OCI-LY3 (cell line): ENCODE results near the gene PLPPR1.

Source experiments
- H2AFZ ChIP-seq: fragments of 200-600, 300-600 bp; shearing (Covaris generic); 2 replicates; pipeline ENCODE4 v1.6.0; 2014; ENCODE audit warnings: antibody characterized with exemption, low read depth, low read length
- H3K27ac ChIP-seq: fragments of 200-600, 300-600 bp; sonication (generic); 2 replicates; pipeline ENCODE4 v1.5.1; 2014; ENCODE audit warnings: mild to moderate bottlenecking, low read length, moderate library complexity, mixed read lengths
- H3K27me3 ChIP-seq: fragments of 200-600, 300-600 bp; sonication (generic); 2 replicates; pipeline ENCODE4 v1.6.1; 2014; ENCODE audit warnings: low read depth, low read length, mixed read lengths
- H3K36me3 ChIP-seq: fragments of 200-600, 300-600 bp; sonication (generic); replicated peaks from 2 replicates; pipeline ENCODE3; 2014; ENCODE audit warnings: low read depth, low read length, mixed read lengths
- H3K4me1 ChIP-seq: fragments of 300-600, 200-600 bp; sonication (generic); 2 replicates; pipeline ENCODE4 v1.6.1; 2014; ENCODE audit warnings: low read length, mixed read lengths
- H3K4me2 ChIP-seq: fragments of 200-600, 300-600 bp; sonication (generic); 2 replicates; pipeline ENCODE4 v1.6.1; 2014; ENCODE audit warnings: low read length, mixed read lengths
- H3K4me3 ChIP-seq: fragments of 300-600, 200-600 bp; sonication (generic); 2 replicates; pipeline ENCODE4 v1.5.1; 2014; ENCODE audit warnings: antibody characterized with exemption, mild to moderate bottlenecking, low read length, moderate library complexity
- H3K79me2 ChIP-seq: fragments of 300-600, 200-600 bp; shearing (Covaris generic); 2 replicates; pipeline ENCODE4 v1.6.1; 2014; ENCODE audit warnings: mild to moderate bottlenecking, low read length, mixed read lengths
- H3K9ac ChIP-seq: fragments of 300-600, 200-600 bp; shearing (Covaris generic); 2 replicates; pipeline ENCODE4 v1.6.0; 2014; ENCODE audit warnings: mild to moderate bottlenecking, low read length, moderate library complexity
- H3K9me3 ChIP-seq: fragments of 200-600, 300-600 bp; shearing (Covaris generic); 2 replicates; pipeline ENCODE4 v1.6.1; 2014; ENCODE audit warnings: low read length, mixed read lengths; ENCODE audit not compliant: insufficient read depth
- H4K20me1 ChIP-seq: fragments of 200-600, 300-600 bp; sonication (generic); 2 replicates; pipeline ENCODE4 v1.6.1; 2016; ENCODE audit warnings: low read length, mixed read lengths; ENCODE audit not compliant: insufficient read depth
- CTCF ChIP-seq: fragments of 200-600, 300-600 bp; sonication (generic); IDR thresholded peaks from 2 replicates; pipeline ENCODE4 v1.5.1; 2014; ENCODE audit warnings: antibody characterized with exemption, low read length, low read depth
- EZH2phosphoT487 ChIP-seq: fragments of 200-600 bp; shearing (Covaris generic); IDR thresholded peaks from 2 replicates; pipeline ENCODE4 v1.6.1; 2018; ENCODE audit warnings: antibody characterized with exemption, mixed run types, low read depth

Gene PLPPR1

DNA sequence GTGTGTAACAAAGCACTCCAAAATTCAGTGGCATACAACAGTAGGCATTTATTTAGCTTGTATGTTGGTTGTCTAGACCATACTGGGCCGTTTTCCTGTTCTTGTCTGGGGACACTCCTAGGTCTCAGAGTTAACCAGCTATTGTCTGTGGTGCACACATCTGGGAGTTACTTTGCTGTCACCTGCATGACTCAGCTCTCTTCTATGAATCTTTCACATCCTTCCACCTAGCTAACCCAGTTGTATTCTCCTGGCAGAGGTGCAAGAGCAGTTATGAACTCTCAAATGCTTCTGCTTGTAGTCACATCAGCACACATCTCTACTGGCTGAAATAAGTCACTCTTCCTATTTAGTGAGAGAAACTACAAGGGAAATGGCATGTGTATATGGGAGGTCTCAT lies 218.2 kb downstream of the PLPPR1 start:
- no peaks in the 10 kb centered on the region for H4K20me1 ChIP-seq
- H3K4me2 ChIP-seq: no peak overlapping the region
- H3K27ac ChIP-seq: no peak overlapping the region
- H3K4me1 ChIP-seq: no peaks in the 10 kb centered on the region
- H3K27me3 ChIP-seq: no peaks in the 10 kb centered on the region
- H3K9me3 ChIP-seq: no peaks in the 10 kb centered on the region
- no peak for TF ChIP-seq EZH2phosphoT487
- no peak for TF ChIP-seq CTCF
- no peak overlapping the region for H3K9ac ChIP-seq
- no peaks in the 10 kb centered on the region for H3K79me2 ChIP-seq
- no peaks in the 10 kb centered on the region for H3K36me3 ChIP-seq
- no peak overlapping the region for H2AFZ ChIP-seq
- H3K4me3 ChIP-seq: no peak overlapping the region

- H3K9me3 ChIP-seq: no peaks in the 10 kb centered on the region
- TF ChIP-seq EZH2phosphoT487: no peak
- no peak for TF ChIP-seq CTCF
- H3K27ac ChIP-seq: no peak overlapping the region
- no peaks in the 10 kb centered on the region for H4K20me1 ChIP-seq
- no peaks in the 10 kb centered on the region for H3K4me1 ChIP-seq
- no peaks in the 10 kb centered on the region for H3K79me2 ChIP-seq
- no peak overlapping the region for H3K4me3 ChIP-seq
- no peak overlapping the region for H3K4me2 ChIP-seq
- H3K36me3 ChIP-seq: no peaks in the 10 kb centered on the region
- no peak overlapping the region for H2AFZ ChIP-seq
- H3K9ac ChIP-seq: no peak overlapping the region
- no peaks in the 10 kb centered on the region for H3K27me3 ChIP-seq
Observed at GRCh38 chr9:101247297-101247696, 218.8 kb downstream of the PLPPR1 start.

GRCh38 chr9:101254733-101255433 lies 226.4 kb downstream of the PLPPR1 start:
- Histone ChIP-seq H3K4me2 (no peak overlapping the region), H3K79me2 (no peaks in the 10 kb centered on the region), H3K27me3 (peaks cover 7% of the 10 kb centered on the region; the same call in 1 of the 2 replicates), H3K27ac (no peak overlapping the region), H3K9ac (no peak overlapping the region), H3K36me3 (no peaks in the 10 kb centered on the region), H3K4me1 (no peaks in the 10 kb centered on the region), H4K20me1 (no peaks in the 10 kb centered on the region), H2AFZ (no peak overlapping the region), H3K4me3 (no peak overlapping the region), H3K9me3 (no peaks in the 10 kb centered on the region)
- TF ChIP-seq CTCF: no peak
- no peak for TF ChIP-seq EZH2phosphoT487

- Histone ChIP-seq H3K9ac (no peak overlapping the region), H2AFZ (no peak overlapping the region), H3K4me2 (no peak overlapping the region), H3K79me2 (no peaks in the 10 kb centered on the region), H3K9me3 (no peaks in the 10 kb centered on the region), H3K27me3 (0 out of 2 replicates have a peak, but pooled peaks cover 3% of the 10 kb centered on the region), H3K36me3 (no peaks in the 10 kb centered on the region), H4K20me1 (no peaks in the 10 kb centered on the region), H3K27ac (no peak overlapping the region), H3K4me3 (no peak overlapping the region), H3K4me1 (no peaks in the 10 kb centered on the region)
- TF ChIP-seq CTCF (no peak), EZH2phosphoT487 (no peak)
Observed at GRCh38 chr9:101264727-101265126, 236.2 kb downstream of the PLPPR1 start.
